K562 (cell line): ENCODE data around the gene ATP2A1. TPM values are rescaled to one million over a fixed set of nuclear protein-coding genes. Genes with fewer than 3 reads are reported as not detected.

Experiments
- AFF4 ChIP-seq: sonication (generic); formaldehyde crosslinking; IDR thresholded peaks from 2 replicates; pipeline ENCODE4 v1.8.0; 2023; ENCODE audit warnings: mild to moderate bottlenecking, missing genetic modification reagents
- ARID4B ChIP-seq: sonication (generic); formaldehyde crosslinking; IDR thresholded peaks from 2 replicates; pipeline ENCODE4 v1.8.0; 2022; ENCODE audit warnings: mild to moderate bottlenecking, missing genetic modification reagents
- ARNT ChIP-seq, 2 experiments: fragments of 450-650 bp; IDR thresholded peaks; 2 replicates each; pipeline ENCODE4 v1.6.1; 2016; ENCODE audit warnings: mild to moderate bottlenecking in 1 of 2
- BCL6 ChIP-seq: fragments of 250-450 bp; sonication (Bioruptor Pico); IDR thresholded peaks from 2 replicates; pipeline ENCODE4 v1.4.0; 2020
- HMGN3 ChIP-seq: IDR thresholded peaks from 2 replicates; pipeline ENCODE4 v1.6.1; 2011; ENCODE audit warnings: borderline replicate concordance, low read depth, mild to moderate bottlenecking, mixed read lengths, low read length; ENCODE audit not compliant: insufficient read length; ENCODE audit errors: extremely low read depth
- POLR2H ChIP-seq: IDR thresholded peaks from 2 replicates; pipeline ENCODE4 v1.6.1; 2016; ENCODE audit warnings: missing genetic modification characterization, low read depth, mild to moderate bottlenecking, control low read depth, missing compliant biosample characterization, moderate library complexity
- PYGO2 ChIP-seq: fragments of 450-650 bp; IDR thresholded peaks from 2 replicates; pipeline ENCODE4 v1.6.1; 2016; ENCODE audit warnings: mild to moderate bottlenecking, missing genetic modification characterization, moderate library complexity, missing compliant biosample characterization
- RBFOX2 ChIP-seq: fragments of 200-400 bp; formaldehyde crosslinking; IDR thresholded peaks from 2 replicates; pipeline ENCODE4 v1.6.1; 2017; ENCODE audit warnings: low read depth, mild to moderate bottlenecking, low read length, moderate library complexity
- STAT5A ChIP-seq: IDR thresholded peaks from 2 replicates; pipeline ENCODE4 v1.6.1; 2012; ENCODE audit warnings: low read length, inconsistent platforms, borderline replicate concordance
- VEZF1 ChIP-seq: fragments of 200-800 bp; sonication (Bioruptor generic); IDR thresholded peaks from 2 replicates; pipeline ENCODE4 v1.6.1; 2017; ENCODE audit warnings: missing genetic modification characterization, missing compliant biosample characterization
- YY1 ChIP-seq, 3 experiments: IDR thresholded peaks; 2 replicates each; pipeline ENCODE4 v1.6.1; 2011; ENCODE audit warnings: low read length in 2 of 3, mild to moderate bottlenecking in 2 of 3, moderate library complexity in 2 of 3, borderline replicate concordance in 1 of 3, control low read depth in 1 of 3, low read depth in 1 of 3; ENCODE audit not compliant: insufficient read depth in 3 of 3, insufficient replicate concordance in 2 of 3, control insufficient read depth in 1 of 3, insufficient read length in 1 of 3; ENCODE audit errors: extremely low read depth in 1 of 3
- ZNF444 ChIP-seq: fragments of 250-450 bp; sonication (Bioruptor Pico); IDR thresholded peaks from 2 replicates; pipeline ENCODE4 v1.4.0; 2020; ENCODE audit warnings: mild to moderate bottlenecking, moderate library complexity
- polyA plus RNA-seq, 8 experiments: library from polyadenylated mRNA; depleted of rRNA in 4 of 8; stranded (reverse) in 5 of 8; unstranded in 3 of 8; fragments of >200 nt; fragmentation: Nextera tagmentation in 2 of 8; fragmentation: Illumina TruSeq in 1 of 8; extraction: Ambion mirVana in 2 of 8; extraction: Trizol in 1 of 8; gene quantifications; 2 replicates each; pipeline versions ENCODE4 v1.2.1 to v1.2.3, GENCODE V29; 2011 to 2014; ENCODE audit warnings: inconsistent platforms in 1 of 8, missing spikeins in 1 of 8
- total RNA-seq, 7 experiments: library from RNA; depleted of rRNA in 6 of 7; stranded (reverse); fragments of >200 nt in 6 of 7; fragmentation: Illumina TruSeq in 2 of 7; extraction: Trizol in 2 of 7; gene quantifications; 2 replicates each; pipeline versions ENCODE4 v1.2.1 to v1.2.3, GENCODE V29; 2011 to 2021; ENCODE audit warnings: low replicate concordance in 1 of 7
- TF ChIP-seq, protein P1 (sequence below), 3 experiments: fragments of 200-800 bp in 1 of 3; sonication (Bioruptor generic) in 1 of 3; sonication (generic) in 1 of 3; formaldehyde crosslinking in 1 of 3; IDR thresholded peaks; 2 replicates each; pipeline versions ENCODE4 v1.6.1 to v1.8.0; 2016 to 2022; ENCODE audit warnings: mild to moderate bottlenecking in 2 of 3, missing compliant biosample characterization in 2 of 3, missing genetic modification characterization in 2 of 3, missing genetic modification reagents in 1 of 3

The ATP2A1 gene
- total and polyA plus RNA-seq, 9 of the 15 experiments (the other 6 are each of a cell fraction or from before 2014, with no cell fraction given), result 0.25 to 2.6 (median 0.65) TPM

DNA sequence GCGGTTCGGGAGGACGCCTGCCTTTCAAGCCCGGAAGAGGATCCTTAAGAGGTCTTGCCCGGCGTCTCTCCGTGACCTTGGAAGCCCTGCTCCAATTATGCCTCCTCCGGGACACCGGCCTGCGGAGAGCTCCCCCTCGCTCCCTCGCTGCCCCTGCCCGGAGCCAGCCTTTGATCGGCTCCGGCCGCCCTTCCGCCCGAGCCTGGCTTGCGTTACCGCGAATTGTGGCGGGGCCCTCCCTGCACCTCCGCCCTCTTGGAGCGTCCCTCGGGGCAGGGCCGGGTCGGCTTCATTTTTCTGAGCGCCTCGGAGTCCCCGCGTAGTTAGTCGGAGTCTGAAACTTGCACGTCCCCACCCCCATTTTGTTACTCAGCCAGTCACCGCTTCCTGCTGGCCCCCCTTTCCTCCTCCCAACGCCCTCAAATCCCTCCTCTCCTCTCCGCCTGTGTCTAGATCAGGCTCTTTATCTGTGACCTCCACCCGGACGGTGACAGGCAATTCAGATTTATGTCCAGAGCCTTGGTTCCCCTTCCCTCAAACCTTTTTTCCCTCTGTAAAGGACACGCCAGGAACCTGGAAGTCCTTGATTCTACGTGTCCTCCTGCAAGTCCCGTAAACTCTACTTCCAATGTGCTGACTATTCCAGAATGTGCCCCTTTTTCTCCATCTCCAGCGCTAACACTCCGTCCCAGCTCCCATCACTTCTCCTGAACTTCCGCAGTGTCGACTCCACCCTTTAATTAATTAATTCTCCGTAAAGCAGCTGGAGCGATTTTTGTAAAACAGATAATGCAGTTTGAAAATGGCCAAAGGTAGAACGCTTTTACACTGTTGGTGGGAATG lies 47.3 kb downstream of the ATP2A1 start (continued):
- TF ChIP-seq, protein P1, sequence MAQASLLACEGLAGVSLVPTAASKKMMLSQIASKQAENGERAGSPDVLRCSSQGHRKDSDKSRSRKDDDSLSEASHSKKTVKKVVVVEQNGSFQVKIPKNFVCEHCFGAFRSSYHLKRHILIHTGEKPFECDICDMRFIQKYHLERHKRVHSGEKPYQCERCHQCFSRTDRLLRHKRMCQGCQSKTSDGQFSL (CRISPR knock-in tag; IDR thresholded peaks at IDR 0.05), result no peak
- TF ChIP-seq, protein P1 (tag; IDR thresholded peaks at IDR 0.05), result 0 out of 4 replicates have a peak, but pooled peaks of 1 of the 2 experiments have one; percentile 10
- TF ChIP-seq YY1 (IDR thresholded peaks at IDR 0.05; ENCODE audit: borderline replicate concordance in 1 of 3, control insufficient read depth in 1 of 3, extremely low read depth in 1 of 3, insufficient read depth in 3 of 3, insufficient read length in 1 of 3, insufficient replicate concordance in 2 of 3, low read depth in 1 of 3, low read length in 2 of 3) (peak in 2 of 3 experiments; percentile 67 to 84), HMGN3 (peak; percentile 77), POLR2H (peak; percentile 86), VEZF1 (peak; percentile 98), PYGO2 (no peak), AFF4 (CRISPR knock-in tag) (0 out of 2 replicates have a peak, but pooled peaks have one; percentile 60), ARNT (IDR thresholded peaks at IDR 0.05) (peak; percentile 82 to 93), ZNF444 (CRISPR knock-in tag) (0 out of 2 replicates have a peak, but pooled peaks have one; percentile 28), RBFOX2 (peak; percentile 95), ARID4B (CRISPR knock-in tag) (0 out of 2 replicates have a peak, but pooled peaks have one; percentile 46), BCL6 (0 out of 2 replicates have a peak, but pooled peaks have one; percentile 23), STAT5A (peak; percentile 74)
